Endodermal cell (in vitro differentiated cells): ENCODE measurements around the gene HSPA4L. TPM values are rescaled to one million over a fixed set of nuclear protein-coding genes. Genes with fewer than 3 reads are reported as not detected.
A peak's percentile ranks its signal among the peaks of the same experiment; 100 is the strongest.

ENCODE experiments used
- DNase-seq: peaks from one replicate; pipeline ENCODE4 v3.0.0-alpha.2; 2017
- H3K27ac ChIP-seq: 2 replicates; pipeline ENCODE4 v1.5.1; 2013; ENCODE audit warnings: mild to moderate bottlenecking, low read depth, low read length, moderate library complexity
- H3K27me3 ChIP-seq: 2 replicates; pipeline ENCODE4 v1.6.1; 2013; ENCODE audit warnings: mild to moderate bottlenecking, low read length, moderate library complexity; ENCODE audit not compliant: insufficient read depth, control insufficient read depth, poor library complexity, severe bottlenecking
- H3K36me3 ChIP-seq: 2 replicates; pipeline ENCODE4 v1.7.0; 2013; ENCODE audit warnings: mild to moderate bottlenecking, low read length, moderate library complexity; ENCODE audit not compliant: control insufficient read depth, insufficient read depth
- H3K4me1 ChIP-seq: one replicate; pipeline ENCODE4 v1.7.0; 2013; ENCODE audit warnings: low read length; ENCODE audit not compliant: control insufficient read depth, insufficient read depth
- H3K4me3 ChIP-seq: 2 replicates; pipeline ENCODE4 v1.5.1; 2013; ENCODE audit warnings: mild to moderate bottlenecking, low read length, moderate library complexity
- H3K9ac ChIP-seq: 2 replicates; pipeline ENCODE4 v1.6.1; 2013; ENCODE audit warnings: mild to moderate bottlenecking, low read length, moderate library complexity; ENCODE audit not compliant: poor library complexity, severe bottlenecking; ENCODE audit errors: extremely low read depth
- H3K9me3 ChIP-seq: 2 replicates; pipeline ENCODE4 v1.6.1; 2013; ENCODE audit warnings: mild to moderate bottlenecking, low read length, moderate library complexity; ENCODE audit not compliant: control insufficient read depth
- H3K27ac Mint-ChIP-seq: 2 replicates; pipeline ENCODE4 v1.8.0; 2020; ENCODE audit warnings: mixed read lengths
- H3K27me3 Mint-ChIP-seq: 2 replicates; pipeline ENCODE4 v1.8.0; 2021; ENCODE audit warnings: mild to moderate bottlenecking, mixed read lengths; ENCODE audit not compliant: insufficient read depth
- H3K36me3 Mint-ChIP-seq: 2 replicates; pipeline ENCODE4 v1.8.0; 2020; ENCODE audit warnings: low read depth, mixed read lengths
- H3K4me1 Mint-ChIP-seq: 2 replicates; pipeline ENCODE4 v1.8.0; 2020; ENCODE audit warnings: mixed read lengths
- H3K4me3 Mint-ChIP-seq: 2 replicates; pipeline ENCODE4 v1.8.0; 2020; ENCODE audit warnings: mild to moderate bottlenecking, moderate library complexity, mixed read lengths
- H3K9me3 Mint-ChIP-seq: 2 replicates; pipeline ENCODE4 v1.8.0; 2020; ENCODE audit warnings: mild to moderate bottlenecking, mixed read lengths
- WGBS, 2 experiments: methylation state at CpG; one replicate each; pipeline versions ENCODE4 v1.1.5 to v1.1.7; 2013; ENCODE audit warnings: missing lambda C conversion rate in 2 of 2, mixed read lengths in 1 of 2; ENCODE audit not compliant: insufficient coverage in 1 of 2, insufficient read length in 1 of 2; 5-methylcytosine and 5-hydroxymethylcytosine counted together
- total RNA-seq, 2 donors: library from RNA; stranded (reverse); fragmentation: NEBNext Ultra II Directional in 1 of 2; extraction: Animal tissue kit (Norgen Biotek cat#: 25700) in 1 of 2; gene quantifications; 2 replicates in 1 of 2; 3 replicates in 1 of 2; pipeline ENCODE4 v1.2.1, GENCODE V29; 2021
- TF ChIP-seq, protein P1 (sequence below): fragments of 200-600 bp; sonication (generic); conservative IDR thresholded peaks from 2 replicates; pipeline ENCODE4 v1.5.0; 2021; ENCODE audit warnings: antibody characterized with exemption, mild to moderate bottlenecking

The HSPA4L gene
- total RNA-seq, 2 donors from 2014 or later: 2.0 to 6.2 TPM

DNA sequence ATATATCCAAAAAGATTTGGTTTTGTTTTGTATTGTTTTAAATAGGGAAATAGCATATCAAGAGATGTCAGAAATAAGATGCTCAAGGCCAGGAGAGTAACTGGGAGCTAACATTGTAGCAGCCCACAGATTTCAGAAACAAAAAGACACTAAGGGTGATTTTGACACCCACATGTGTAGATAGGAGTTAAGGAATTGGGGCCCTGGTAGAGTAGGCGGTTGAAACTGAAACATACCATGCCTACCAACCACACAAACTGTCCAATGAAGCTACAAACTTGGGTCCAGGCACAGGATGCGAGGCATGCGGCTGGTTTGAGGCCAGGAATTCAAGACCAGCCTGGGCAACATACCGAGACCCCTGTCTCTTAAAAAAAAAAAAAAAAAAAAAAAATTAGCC lies 6.3 kb upstream of the HSPA4L start:
- Mint-ChIP-seq H3K4me1 (peaks cover 45% of the 10 kb centered on the region), H3K27ac (no peak overlapping the region), H3K4me3 (no peak overlapping the region), H3K36me3 (no peaks in the 10 kb centered on the region), H3K9me3 (no peaks in the 10 kb centered on the region), H3K27me3 (peaks cover 6% of the 10 kb centered on the region)
- Histone ChIP-seq H3K4me1 (peaks cover 13% of the 10 kb centered on the region), H3K9ac (no peak overlapping the region), H3K4me3 (no peak overlapping the region), H3K36me3 (no peaks in the 10 kb centered on the region), H3K9me3 (no peaks in the 10 kb centered on the region), H3K27ac (no peak overlapping the region), H3K27me3 (peaks cover 1% of the 10 kb centered on the region)
- TF ChIP-seq, protein P1, sequence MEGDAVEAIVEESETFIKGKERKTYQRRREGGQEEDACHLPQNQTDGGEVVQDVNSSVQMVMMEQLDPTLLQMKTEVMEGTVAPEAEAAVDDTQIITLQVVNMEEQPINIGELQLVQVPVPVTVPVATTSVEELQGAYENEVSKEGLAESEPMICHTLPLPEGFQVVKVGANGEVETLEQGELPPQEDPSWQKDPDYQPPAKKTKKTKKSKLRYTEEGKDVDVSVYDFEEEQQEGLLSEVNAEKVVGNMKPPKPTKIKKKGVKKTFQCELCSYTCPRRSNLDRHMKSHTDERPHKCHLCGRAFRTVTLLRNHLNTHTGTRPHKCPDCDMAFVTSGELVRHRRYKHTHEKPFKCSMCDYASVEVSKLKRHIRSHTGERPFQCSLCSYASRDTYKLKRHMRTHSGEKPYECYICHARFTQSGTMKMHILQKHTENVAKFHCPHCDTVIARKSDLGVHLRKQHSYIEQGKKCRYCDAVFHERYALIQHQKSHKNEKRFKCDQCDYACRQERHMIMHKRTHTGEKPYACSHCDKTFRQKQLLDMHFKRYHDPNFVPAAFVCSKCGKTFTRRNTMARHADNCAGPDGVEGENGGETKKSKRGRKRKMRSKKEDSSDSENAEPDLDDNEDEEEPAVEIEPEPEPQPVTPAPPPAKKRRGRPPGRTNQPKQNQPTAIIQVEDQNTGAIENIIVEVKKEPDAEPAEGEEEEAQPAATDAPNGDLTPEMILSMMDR: no peak
- DNase-seq: no peak
- 93% methylated on average over 4 of the region's 4 CpGs; no CpG with 5 or more reads in 1 of the 2 experiments for WGBS, 2 experiments

DNA sequence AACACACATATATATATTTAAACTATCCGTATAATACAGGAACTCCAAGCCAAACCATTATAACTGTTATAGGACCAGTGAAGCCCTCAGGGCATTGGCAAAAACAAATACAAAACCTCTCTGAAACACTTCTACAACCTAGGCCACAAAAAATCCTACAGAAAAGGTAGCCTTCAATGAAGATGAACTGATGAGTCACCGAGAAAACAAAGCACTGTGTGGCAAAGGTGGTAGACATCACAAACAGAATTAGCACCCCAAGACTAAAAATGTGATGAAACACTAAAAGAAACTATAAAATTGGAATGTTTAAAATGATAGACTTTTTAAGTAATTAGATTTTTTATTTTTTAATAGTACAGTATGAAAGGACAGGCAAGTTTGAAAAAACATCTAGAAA lies 5.5 kb upstream of the HSPA4L start:
- WGBS, 2 experiments: 86 to 100% methylated on average over 1 to 2 of the region's 2 CpGs

DNA sequence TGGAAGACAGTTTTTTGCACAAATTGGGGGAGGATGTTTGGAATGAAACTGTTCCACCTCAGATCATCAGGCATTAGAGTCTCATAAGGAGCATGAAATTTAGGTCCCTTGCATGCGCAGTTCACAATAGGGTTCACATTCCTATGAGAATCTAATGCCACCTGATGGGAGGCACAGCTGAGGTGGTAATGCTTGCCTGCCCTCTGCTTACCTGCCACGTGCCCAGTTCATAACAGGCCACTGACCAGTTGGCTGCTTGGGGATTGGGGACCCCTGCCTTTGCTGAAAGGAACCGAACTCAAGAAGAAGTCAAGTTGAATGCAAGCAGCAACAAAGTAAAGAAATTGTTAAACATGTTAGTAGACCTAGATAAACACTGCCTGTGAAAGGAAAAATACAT lies 4.6 kb upstream of the HSPA4L start:
- Mint-ChIP-seq H3K4me1 (peaks cover 32% of the 10 kb centered on the region), H3K36me3 (no peaks in the 10 kb centered on the region), H3K4me3 (no peak overlapping the region), H3K9me3 (no peaks in the 10 kb centered on the region), H3K27ac (no peak overlapping the region), H3K27me3 (peaks cover 17% of the 10 kb centered on the region)
- Histone ChIP-seq H3K36me3 (no peaks in the 10 kb centered on the region), H3K4me1 (peaks cover 13% of the 10 kb centered on the region), H3K9ac (no peak overlapping the region), H3K27me3 (peaks cover 9% of the 10 kb centered on the region), H3K9me3 (no peaks in the 10 kb centered on the region), H3K4me3 (no peak overlapping the region), H3K27ac (no peak overlapping the region)
- WGBS, 2 experiments: 82 to 87% methylated on average over 3 of the region's 3 CpGs
- TF ChIP-seq, protein P1: no peak
- DNase-seq: no peak

More for the DNA sequence above, 5.5 kb upstream of the HSPA4L start:
- Histone ChIP-seq H3K4me3 (no peak overlapping the region), H3K27ac (no peak overlapping the region), H3K9ac (no peak overlapping the region), H3K9me3 (no peaks in the 10 kb centered on the region), H3K27me3 (peaks cover 8% of the 10 kb centered on the region), H3K36me3 (no peaks in the 10 kb centered on the region), H3K4me1 (peaks cover 13% of the 10 kb centered on the region)
- Mint-ChIP-seq H3K4me1 (peaks cover 39% of the 10 kb centered on the region), H3K27ac (peak overlapping the region; percentile 80), H3K4me3 (no peak overlapping the region), H3K27me3 (peaks cover 14% of the 10 kb centered on the region), H3K36me3 (no peaks in the 10 kb centered on the region), H3K9me3 (no peaks in the 10 kb centered on the region)
- TF ChIP-seq, protein P1: no peak
- DNase-seq: no peak
